ENCODE results near the gene MRPL53.
A peak's percentile ranks its signal among the peaks of the same experiment; 100 is the strongest.

The MRPL53 gene

GRCh38 chr2:74513605-74514367 lies 41.3 kb upstream of the MRPL53 start:
- Histone ChIP-seq H3K27me3 (replicated peaks in 2 of 5; ENCODE audit: control insufficient read depth in 4 of 5, insufficient read depth in 5 of 5, low read length in 4 of 5) (peaks cover 15 to 91% (median 54%) of the 10 kb centered on the region in 5 experiments), H3K36me3 (ENCODE audit: control insufficient read depth in 4 of 4, insufficient read depth in 4 of 4, low read length in 3 of 4) (no peaks in the 10 kb centered on the region), H3K4me1 (ENCODE audit: control extremely low read depth in 1 of 4, control insufficient read depth in 4 of 4, insufficient read depth in 4 of 4, low read length in 3 of 4) (peaks cover 0 to 38% (median 30%) of the 10 kb centered on the region in 4 experiments), H3K9me3 (ENCODE audit: control extremely low read depth in 1 of 5, control insufficient read depth in 4 of 5, insufficient read depth in 2 of 5, low read depth in 1 of 5, low read length in 4 of 5) (peaks cover 0 to 6% (median 0%) of the 10 kb centered on the region in 5 experiments), H3K27ac (ENCODE audit: insufficient read depth in 1 of 2, low read depth in 1 of 2, low read length in 2 of 2, poor library complexity in 1 of 2, severe bottlenecking in 2 of 2) (no peak overlapping the region), H3K4me3 (ENCODE audit: control insufficient read depth in 1 of 7, extremely low read depth in 1 of 7, insufficient read depth in 4 of 7, low read depth in 2 of 7, low read length in 6 of 7) (no peak overlapping the region)
- 4% methylated on average over 50 of the region's 52 CpGs for WGBS (ENCODE audit: insufficient coverage)
- POLR2A ChIA-PET: interaction anchor here (1.1 kb wide), 1 partner anchor 16 kb away, joined by 3 read pairs; the partner anchor contains the start of genes AUP1 and HTRA2
- CTCF ChIA-PET: interaction anchor here (1.4 to 3.5 kb wide), 4 partner anchors 10 to 74 kb away, joined by 4 to 14 read pairs (median 6); partner anchors contain the start of genes CCDC142 and TTC31
- peak in 2 of 3 donors; percentile 36 for DNase-seq

- WGBS (ENCODE audit: insufficient coverage): 11% methylated on average over 28 of the region's 36 CpGs
- Histone ChIP-seq H3K4me1 (ENCODE audit: control extremely low read depth in 1 of 4, control insufficient read depth in 4 of 4, insufficient read depth in 4 of 4, low read length in 3 of 4) (peaks cover 0 to 43% (median 35%) of the 10 kb centered on the region in 4 experiments), H3K9me3 (ENCODE audit: control extremely low read depth in 1 of 5, control insufficient read depth in 4 of 5, insufficient read depth in 2 of 5, low read depth in 1 of 5, low read length in 4 of 5) (peaks cover 0 to 6% (median 0%) of the 10 kb centered on the region in 5 experiments), H3K27me3 (replicated peaks in 2 of 5; ENCODE audit: control insufficient read depth in 4 of 5, insufficient read depth in 5 of 5, low read length in 4 of 5) (peaks cover 16 to 90% (median 49%) of the 10 kb centered on the region in 5 experiments), H3K4me3 (ENCODE audit: control insufficient read depth in 1 of 7, extremely low read depth in 1 of 7, insufficient read depth in 4 of 7, low read depth in 2 of 7, low read length in 6 of 7) (no peak overlapping the region), H3K27ac (ENCODE audit: insufficient read depth in 1 of 2, low read depth in 1 of 2, low read length in 2 of 2, poor library complexity in 1 of 2, severe bottlenecking in 2 of 2) (no peak overlapping the region), H3K36me3 (ENCODE audit: control insufficient read depth in 4 of 4, insufficient read depth in 4 of 4, low read length in 3 of 4) (no peaks in the 10 kb centered on the region)
- ChIA-PET CTCF (interaction anchor here (1.0 to 2.0 kb wide), 4 partner anchors 9 to 18 kb away, joined by 4 to 6 read pairs (median 4); partner anchors contain the start of gene DQX1), POLR2A (no interaction called here)
- peak in 1 of 3 donors; percentile 22 for DNase-seq
Observed at GRCh38 chr2:74512744-74513604, 40.5 kb upstream of the MRPL53 start.

DNA sequence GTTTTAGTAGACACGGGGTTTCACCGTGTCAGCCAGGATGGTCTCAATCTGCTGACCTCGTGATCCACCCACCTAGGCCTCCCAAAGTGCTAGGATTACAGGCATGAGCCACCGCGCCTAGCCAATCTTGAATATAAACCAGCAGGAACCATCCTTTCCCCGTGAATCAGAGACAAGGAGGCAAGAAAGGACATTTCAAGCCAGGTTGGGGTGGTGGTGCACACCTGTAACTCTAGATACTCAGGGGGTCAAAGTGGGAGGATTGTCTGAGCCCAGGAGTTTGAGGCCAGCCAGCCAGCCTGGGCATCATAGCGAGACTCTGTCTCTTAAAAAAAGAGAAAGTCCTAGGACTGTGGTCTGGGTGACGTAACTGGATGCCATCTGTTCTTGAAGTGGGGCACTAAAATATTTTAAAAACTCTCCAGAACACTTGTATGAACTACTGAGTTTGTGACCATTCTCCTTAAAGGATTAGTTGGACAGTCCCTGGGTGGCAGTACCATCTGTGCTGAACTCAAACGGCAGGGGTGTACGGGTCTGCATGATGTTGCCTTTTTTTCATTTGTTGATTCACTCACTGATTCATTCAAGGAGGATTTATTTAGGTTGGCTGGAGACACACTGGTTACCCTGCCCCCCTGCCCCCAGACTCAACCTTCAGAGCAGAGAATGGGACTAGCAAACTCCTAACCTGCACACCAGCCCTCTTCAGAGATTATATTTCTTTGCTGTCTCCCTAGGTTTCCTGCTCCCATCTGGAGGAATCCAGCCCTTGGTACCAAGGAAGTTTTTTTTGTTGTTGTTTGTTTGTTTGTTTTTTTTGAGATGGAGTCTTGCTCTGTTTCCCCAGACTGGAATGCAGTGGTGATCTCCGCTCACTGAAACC lies 38.9 kb upstream of the MRPL53 start:
- POLR2A ChIA-PET: no interaction called here
- peaks cover 0 to under 1% (median 0%) of the 10 kb centered on the region in 5 experiments for H3K9me3 ChIP-seq (ENCODE audit: control extremely low read depth in 1 of 5, control insufficient read depth in 4 of 5, insufficient read depth in 2 of 5, low read depth in 1 of 5, low read length in 4 of 5)
- no peak overlapping the region for H3K27ac ChIP-seq (ENCODE audit: insufficient read depth in 1 of 2, low read depth in 1 of 2, low read length in 2 of 2, poor library complexity in 1 of 2, severe bottlenecking in 2 of 2)
- WGBS (ENCODE audit: insufficient coverage): 53% methylated on average over 10 of the region's 11 CpGs
- DNase-seq: peak in 1 of 3 donors; percentile 33
- H3K4me1 ChIP-seq (ENCODE audit: control extremely low read depth in 1 of 4, control insufficient read depth in 4 of 4, insufficient read depth in 4 of 4, low read length in 3 of 4): peaks cover 0 to 50% (median 45%) of the 10 kb centered on the region in 4 experiments
- no peaks in the 10 kb centered on the region for H3K36me3 ChIP-seq (ENCODE audit: control insufficient read depth in 4 of 4, insufficient read depth in 4 of 4, low read length in 3 of 4)
- no peak overlapping the region for H3K4me3 ChIP-seq (ENCODE audit: control insufficient read depth in 1 of 7, extremely low read depth in 1 of 7, insufficient read depth in 4 of 7, low read depth in 2 of 7, low read length in 6 of 7)
- CTCF ChIA-PET: interaction anchor here (0.7 to 12.7 kb wide), 6 partner anchors 10 to 75 kb away, joined by 3 to 143 read pairs (median 4); partner anchors contain the start of genes AUP1, CCDC142, DQX1 and HTRA2
- H3K27me3 ChIP-seq (replicated peaks in 2 of 5; ENCODE audit: control insufficient read depth in 4 of 5, insufficient read depth in 5 of 5, low read length in 4 of 5): peaks cover 7 to 74% (median 38%) of the 10 kb centered on the region in 5 experiments

- no peak overlapping the region for H3K4me3 ChIP-seq (ENCODE audit: control insufficient read depth in 1 of 7, extremely low read depth in 1 of 7, insufficient read depth in 4 of 7, low read depth in 2 of 7, low read length in 6 of 7)
- peaks cover 7 to 66% (median 38%) of the 10 kb centered on the region in 5 experiments for H3K27me3 ChIP-seq (replicated peaks in 2 of 5; ENCODE audit: control insufficient read depth in 4 of 5, insufficient read depth in 5 of 5, low read length in 4 of 5)
- no peaks in the 10 kb centered on the region for H3K9me3 ChIP-seq (ENCODE audit: control extremely low read depth in 1 of 5, control insufficient read depth in 4 of 5, insufficient read depth in 2 of 5, low read depth in 1 of 5, low read length in 4 of 5)
- 88% methylated on average over 3 of the region's 4 CpGs for WGBS (ENCODE audit: insufficient coverage)
- DNase-seq: no peak
- H3K4me1 ChIP-seq (ENCODE audit: control extremely low read depth in 1 of 4, control insufficient read depth in 4 of 4, insufficient read depth in 4 of 4, low read length in 3 of 4): peaks cover 0 to 44% (median 40%) of the 10 kb centered on the region in 4 experiments
- CTCF ChIA-PET: interaction anchor here (0.9 to 12.7 kb wide), 9 partner anchors 7 to 83 kb away, joined by 3 to 143 read pairs (median 4); partner anchors contain the start of genes AUP1, CCDC142, DQX1 and HTRA2
- peaks cover 0 to 8% (median 7%) of the 10 kb centered on the region in 4 experiments for H3K36me3 ChIP-seq (ENCODE audit: control insufficient read depth in 4 of 4, insufficient read depth in 4 of 4, low read length in 3 of 4)
- no peak overlapping the region for H3K27ac ChIP-seq (ENCODE audit: insufficient read depth in 1 of 2, low read depth in 1 of 2, low read length in 2 of 2, poor library complexity in 1 of 2, severe bottlenecking in 2 of 2)
- POLR2A ChIA-PET: interaction anchor here (1.5 kb wide), 1 partner anchor 52 kb away, joined by 4 read pairs; the partner anchor contains the start of gene WBP1
Observed at GRCh38 chr2:74510272-74510671, 37.8 kb upstream of the MRPL53 start.

- ChIA-PET POLR2A (no interaction called here), CTCF (interaction anchor here (0.6 to 12.7 kb wide), 8 partner anchors 10 to 1208 kb away, joined by 3 to 143 read pairs (median 9); partner anchors contain the start of genes AUP1, DQX1 and HTRA2)
- no peak for DNase-seq
Observed at GRCh38 chr2:74507926-74508520, 35.5 kb upstream of the MRPL53 start.

More at GRCh38 chr2:74507926-74508520, 35.5 kb upstream of the MRPL53 start:
- H3K9me3 ChIP-seq (ENCODE audit: control extremely low read depth in 1 of 5, control insufficient read depth in 4 of 5, insufficient read depth in 2 of 5, low read depth in 1 of 5, low read length in 4 of 5): no peaks in the 10 kb centered on the region
- peaks cover 0 to 45% (median 28%) of the 10 kb centered on the region in 4 experiments for H3K4me1 ChIP-seq (ENCODE audit: control extremely low read depth in 1 of 4, control insufficient read depth in 4 of 4, insufficient read depth in 4 of 4, low read length in 3 of 4)
- 21% methylated on average over 25 of the region's 38 CpGs for WGBS (ENCODE audit: insufficient coverage)
- peak overlapping the region; percentile 80 to 99 (median 91) for H3K4me3 ChIP-seq (ENCODE audit: control insufficient read depth in 1 of 7, extremely low read depth in 1 of 7, insufficient read depth in 4 of 7, low read depth in 2 of 7, low read length in 6 of 7)
- peaks cover 0 to 16% (median 8%) of the 10 kb centered on the region in 4 experiments for H3K36me3 ChIP-seq (ENCODE audit: control insufficient read depth in 4 of 4, insufficient read depth in 4 of 4, low read length in 3 of 4)
- H3K27ac ChIP-seq (ENCODE audit: insufficient read depth in 1 of 2, low read depth in 1 of 2, low read length in 2 of 2, poor library complexity in 1 of 2, severe bottlenecking in 2 of 2): peak overlapping the region; percentile 92 to 96
- H3K27me3 ChIP-seq (replicated peaks in 2 of 5; ENCODE audit: control insufficient read depth in 4 of 5, insufficient read depth in 5 of 5, low read length in 4 of 5): peaks cover 7 to 63% (median 33%) of the 10 kb centered on the region in 5 experiments

Data from common myeloid progenitor, CD34-positive (primary cell).